GM18873 (cell line): ENCODE measurements around the gene TMEM63C.
"Not testable (repeated sequence)": the region's sequence is repeated elsewhere in the genome, so short reads cannot be mapped to it uniquely, and the experiment has no call there.

Experiments
- ATAC-seq: cut with Tn5 transposase; IDR thresholded peaks from one replicate; pipeline ENCODE4 v1.9.1; 2021; ENCODE audit warnings: mild to moderate bottlenecking, moderate library complexity, moderate number of reproducible peaks; ENCODE audit not compliant: unreplicated experiment, low FRiP score

TMEM63C gene

GRCh38 chr14:77154421-77154820, 27.2 kb upstream of the TMEM63C start:
- ATAC-seq = no peak

GRCh38 chr14:77155083-77155482, 26.5 kb upstream of the TMEM63C start:
- ATAC-seq = no peak

GRCh38 chr14:77157740-77158139, 23.9 kb upstream of the TMEM63C start:
- ATAC-seq = no peak

- no peak for ATAC-seq
Measured at GRCh38 chr14:77158175-77158881, 23.3 kb upstream of the TMEM63C start.

- ATAC-seq = no peak
Measured at GRCh38 chr14:77158882-77159255, 22.7 kb upstream of the TMEM63C start.

GRCh38 chr14:77161011-77161410, 20.6 kb upstream of the TMEM63C start:
- ATAC-seq = no peak

- ATAC-seq = no peak
Measured at GRCh38 chr14:77170045-77170444, 11.6 kb upstream of the TMEM63C start.

GRCh38 chr14:77172916-77173315, 8.7 kb upstream of the TMEM63C start:
- no peak for ATAC-seq

GRCh38 chr14:77173911-77174617, 7.5 kb upstream of the TMEM63C start:
- ATAC-seq = not testable (repeated sequence)

GRCh38 chr14:77175843-77176242, 5.8 kb upstream of the TMEM63C start:
- no peak for ATAC-seq

- ATAC-seq = no peak
Measured at GRCh38 chr14:77177702-77178101, 3.9 kb upstream of the TMEM63C start.

GRCh38 chr14:77178656-77179055, 2.9 kb upstream of the TMEM63C start:
- ATAC-seq = no peak

- ATAC-seq = no peak
Measured at GRCh38 chr14:77180726-77181602, 634 bp upstream of the TMEM63C start.

- ATAC-seq = no peak
Measured at GRCh38 chr14:77183896-77184295, 2.3 kb downstream of the TMEM63C start.

- no peak for ATAC-seq
Measured at GRCh38 chr14:77184396-77185092, 2.9 kb downstream of the TMEM63C start.

GRCh38 chr14:77185093-77185465, 3.5 kb downstream of the TMEM63C start:
- ATAC-seq = no peak

GRCh38 chr14:77186911-77187648, 5.5 kb downstream of the TMEM63C start:
- ATAC-seq = no peak

GRCh38 chr14:77187649-77188012, 6.0 kb downstream of the TMEM63C start:
- ATAC-seq = no peak

- no peak for ATAC-seq
Measured at GRCh38 chr14:77189479-77189878, 7.9 kb downstream of the TMEM63C start.

GRCh38 chr14:77190977-77191376, 9.4 kb downstream of the TMEM63C start:
- no peak for ATAC-seq
